GM18526 (cell line): ENCODE data around the gene CTNNA3.

Experiments
- POLR2A ChIP-seq: IDR thresholded peaks from 3 replicates; pipeline ENCODE4 v1.6.1; 2011; ENCODE audit not compliant: insufficient read length; ENCODE audit errors: extremely low read depth

Gene CTNNA3

GRCh38 chr10:67086327-67087134, 609.5 kb downstream of the CTNNA3 start:
- TF ChIP-seq POLR2A, result no peak

GRCh38 chr10:67079126-67079525, 616.9 kb downstream of the CTNNA3 start:
- no peak for TF ChIP-seq POLR2A

GRCh38 chr10:67077376-67077775, 618.6 kb downstream of the CTNNA3 start:
- no peak for TF ChIP-seq POLR2A

- TF ChIP-seq POLR2A, result no peak
Measured at GRCh38 chr10:67076144-67076543, 619.9 kb downstream of the CTNNA3 start.

GRCh38 chr10:67075491-67075971, 620.5 kb downstream of the CTNNA3 start:
- TF ChIP-seq POLR2A, result no peak

GRCh38 chr10:67072654-67073053, 623.3 kb downstream of the CTNNA3 start:
- TF ChIP-seq POLR2A, result no peak

GRCh38 chr10:67050415-67050814, 645.6 kb downstream of the CTNNA3 start:
- TF ChIP-seq POLR2A, result no peak

GRCh38 chr10:67049988-67050387, 646.0 kb downstream of the CTNNA3 start:
- no peak for TF ChIP-seq POLR2A

- no peak for TF ChIP-seq POLR2A
Measured at GRCh38 chr10:67046507-67046906, 649.5 kb downstream of the CTNNA3 start.

GRCh38 chr10:67045404-67045803, 650.6 kb downstream of the CTNNA3 start:
- TF ChIP-seq POLR2A, result no peak

- no peak for TF ChIP-seq POLR2A
Measured at GRCh38 chr10:67043041-67043440, 653.0 kb downstream of the CTNNA3 start.

- no peak for TF ChIP-seq POLR2A
Measured at GRCh38 chr10:67036808-67037207, 659.2 kb downstream of the CTNNA3 start.

GRCh38 chr10:67033878-67034277, 662.1 kb downstream of the CTNNA3 start:
- no peak for TF ChIP-seq POLR2A

- TF ChIP-seq POLR2A, result no peak
Measured at GRCh38 chr10:67022099-67022498, 673.9 kb downstream of the CTNNA3 start.

GRCh38 chr10:67017218-67017617, 678.8 kb downstream of the CTNNA3 start:
- TF ChIP-seq POLR2A, result no peak

GRCh38 chr10:67015225-67015624, 680.8 kb downstream of the CTNNA3 start:
- TF ChIP-seq POLR2A, result no peak

GRCh38 chr10:67011981-67012380, 684.0 kb downstream of the CTNNA3 start:
- TF ChIP-seq POLR2A, result no peak
